Myocyte (in vitro differentiated cells): Measurements from ENCODE around the gene MYOZ2. TPM values are rescaled to one million over a fixed set of nuclear protein-coding genes. Genes with fewer than 3 reads are reported as not detected.
"Not testable (repeated sequence)": the region's sequence is repeated elsewhere in the genome, so short reads cannot be mapped to it uniquely, and the experiment has no call there.

Experiments used
- DNase-seq: peaks from one replicate; pipeline ENCODE4 v3.0.0-alpha.2; 2012; ENCODE audit warnings: low read depth
- total RNA-seq: library from RNA; depleted of rRNA; stranded (reverse); fragments of >200 nt; gene quantifications from 2 replicates; pipeline ENCODE4 v1.2.3, GENCODE V29; 2014

The MYOZ2 gene
- total RNA-seq, 1 donor from 2014 or later = 182 TPM

- DNase-seq = no peak
These were observed 9.7 kb upstream of the MYOZ2 start for GRCh38 chr4:119125931-119126330.

- DNase-seq = no peak
These were observed 7.5 kb upstream of the MYOZ2 start for GRCh38 chr4:119128148-119128547.

- no peak for DNase-seq
These were observed 5.1 kb upstream of the MYOZ2 start for GRCh38 chr4:119130365-119131065.

- DNase-seq = no peak
These were observed 4.5 kb upstream of the MYOZ2 start for GRCh38 chr4:119131164-119131563.

- no peak for DNase-seq
These were observed 3.3 kb upstream of the MYOZ2 start for GRCh38 chr4:119132306-119132705.

GRCh38 chr4:119136546-119136945 is 914 bp downstream of the MYOZ2 start:
- DNase-seq = peak; percentile 87

- DNase-seq = peak; percentile 76
These were observed 2.4 kb downstream of the MYOZ2 start for GRCh38 chr4:119138046-119138445.

- DNase-seq = no peak
These were observed 3.7 kb downstream of the MYOZ2 start for GRCh38 chr4:119139311-119139710.

- DNase-seq = no peak
These were observed 4.2 kb downstream of the MYOZ2 start for GRCh38 chr4:119139822-119140252.

- not testable (repeated sequence) for DNase-seq
These were observed 5.7 kb downstream of the MYOZ2 start for GRCh38 chr4:119141283-119141682.

GRCh38 chr4:119142833-119143232 is 7.2 kb downstream of the MYOZ2 start:
- DNase-seq = no peak

GRCh38 chr4:119143341-119143740 is 7.7 kb downstream of the MYOZ2 start:
- DNase-seq = not testable (repeated sequence)

- DNase-seq = no peak
These were observed 13.5 kb downstream of the MYOZ2 start for GRCh38 chr4:119149110-119149509.

GRCh38 chr4:119151161-119151560 is 15.5 kb downstream of the MYOZ2 start:
- DNase-seq = no peak

- DNase-seq = no peak
These were observed 17.1 kb downstream of the MYOZ2 start for GRCh38 chr4:119152741-119153140.

GRCh38 chr4:119162174-119162573 is 26.5 kb downstream of the MYOZ2 start:
- no peak for DNase-seq

- no peak for DNase-seq
These were observed 30.1 kb downstream of the MYOZ2 start for GRCh38 chr4:119165767-119166166.

GRCh38 chr4:119170195-119170594 is 34.6 kb downstream of the MYOZ2 start:
- DNase-seq = no peak

GRCh38 chr4:119172223-119172622 is 36.6 kb downstream of the MYOZ2 start:
- no peak for DNase-seq

- not testable (repeated sequence) for DNase-seq
These were observed 38.2 kb downstream of the MYOZ2 start for GRCh38 chr4:119173729-119174361.

GRCh38 chr4:119179011-119179410 is 43.4 kb downstream of the MYOZ2 start:
- no peak for DNase-seq

- DNase-seq = no peak
These were observed 48.5 kb downstream of the MYOZ2 start for GRCh38 chr4:119184128-119184527.

GRCh38 chr4:119189638-119190037 is 54.0 kb downstream of the MYOZ2 start:
- peak; percentile 27 for DNase-seq
